ENCODE measurements around the gene RTKN2.

RTKN2 gene

DNA sequence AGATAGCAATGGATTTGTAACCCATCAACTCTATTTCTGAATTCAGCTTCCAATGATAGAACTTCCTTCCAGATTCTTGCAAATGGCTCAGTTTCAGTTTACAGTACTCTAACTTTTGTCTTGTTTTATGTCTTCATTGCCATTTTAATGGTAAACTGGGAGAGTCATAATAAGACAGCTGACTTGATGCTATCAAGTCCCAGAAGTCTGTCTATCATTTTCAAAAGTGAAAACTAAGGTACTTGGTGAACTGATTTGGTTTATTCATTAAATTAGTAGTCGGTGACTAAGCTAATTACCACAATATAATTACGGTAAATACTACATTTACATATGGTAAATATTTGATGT, 25.0 kb downstream of the RTKN2 start:
- TF ChIP-seq, protein P1, sequence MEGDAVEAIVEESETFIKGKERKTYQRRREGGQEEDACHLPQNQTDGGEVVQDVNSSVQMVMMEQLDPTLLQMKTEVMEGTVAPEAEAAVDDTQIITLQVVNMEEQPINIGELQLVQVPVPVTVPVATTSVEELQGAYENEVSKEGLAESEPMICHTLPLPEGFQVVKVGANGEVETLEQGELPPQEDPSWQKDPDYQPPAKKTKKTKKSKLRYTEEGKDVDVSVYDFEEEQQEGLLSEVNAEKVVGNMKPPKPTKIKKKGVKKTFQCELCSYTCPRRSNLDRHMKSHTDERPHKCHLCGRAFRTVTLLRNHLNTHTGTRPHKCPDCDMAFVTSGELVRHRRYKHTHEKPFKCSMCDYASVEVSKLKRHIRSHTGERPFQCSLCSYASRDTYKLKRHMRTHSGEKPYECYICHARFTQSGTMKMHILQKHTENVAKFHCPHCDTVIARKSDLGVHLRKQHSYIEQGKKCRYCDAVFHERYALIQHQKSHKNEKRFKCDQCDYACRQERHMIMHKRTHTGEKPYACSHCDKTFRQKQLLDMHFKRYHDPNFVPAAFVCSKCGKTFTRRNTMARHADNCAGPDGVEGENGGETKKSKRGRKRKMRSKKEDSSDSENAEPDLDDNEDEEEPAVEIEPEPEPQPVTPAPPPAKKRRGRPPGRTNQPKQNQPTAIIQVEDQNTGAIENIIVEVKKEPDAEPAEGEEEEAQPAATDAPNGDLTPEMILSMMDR (IDR thresholded peaks at IDR 0.05), result no peak

DNA sequence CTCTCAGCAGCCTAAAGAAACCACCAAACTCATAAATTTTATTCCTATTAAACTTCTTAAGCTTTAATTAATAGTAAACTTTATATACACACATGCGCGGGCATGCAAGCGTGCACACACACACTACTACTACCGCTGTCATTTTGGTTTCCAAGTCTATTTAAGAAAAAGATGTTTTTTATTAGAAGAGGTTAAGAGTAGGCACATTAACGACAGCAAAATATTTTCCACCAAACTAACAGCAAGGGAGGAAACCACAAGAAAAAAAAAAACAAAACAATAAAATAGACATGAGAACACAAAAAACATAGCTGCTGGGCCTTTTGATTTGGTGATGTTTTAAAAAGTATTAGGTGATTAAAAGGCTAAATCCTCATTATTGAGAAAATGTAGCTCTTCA, 28.6 kb downstream of the RTKN2 start:
- TF ChIP-seq, protein P1 (IDR thresholded peaks at IDR 0.05), result no peak

- TF ChIP-seq, protein P1 (IDR thresholded peaks at IDR 0.05), result no peak
These were observed 29.8 kb downstream of the RTKN2 start for GRCh38 chr10:62238880-62239279.

- TF ChIP-seq, protein P1 (IDR thresholded peaks at IDR 0.05), result no peak
These were observed 30.7 kb downstream of the RTKN2 start for GRCh38 chr10:62237966-62238365.

- TF ChIP-seq, protein P1 (IDR thresholded peaks at IDR 0.05), result no peak
These were observed 31.1 kb downstream of the RTKN2 start for GRCh38 chr10:62237506-62237905.

- TF ChIP-seq, protein P1 (IDR thresholded peaks at IDR 0.05), result no peak
These were observed 34.5 kb downstream of the RTKN2 start for GRCh38 chr10:62234077-62234605.

GRCh38 chr10:62233356-62234076, 35.1 kb downstream of the RTKN2 start:
- TF ChIP-seq, protein P1 (IDR thresholded peaks at IDR 0.05), result no peak
